K562 (cell line): Measurements from ENCODE around the gene MXI1. TPM values are rescaled to one million over a fixed set of nuclear protein-coding genes. Genes with fewer than 3 reads are reported as not detected.

ENCODE experiments used
- HIVEP1 ChIP-seq: fragments of 250-450 bp; sonication (Bioruptor Pico); IDR thresholded peaks from 2 replicates; pipeline ENCODE4 v1.4.0; 2020; ENCODE audit warnings: mild to moderate bottlenecking
- HNRNPK ChIP-seq: fragments of 200-400 bp; formaldehyde crosslinking; IDR thresholded peaks from one replicate; pipeline ENCODE4 v1.6.1; 2018; ENCODE audit warnings: mild to moderate bottlenecking, low read depth, low read length; ENCODE audit not compliant: poor library complexity, severe bottlenecking
- SP2 ChIP-seq: IDR thresholded peaks from 2 replicates; pipeline ENCODE4 v1.6.1; 2011; ENCODE audit warnings: mild to moderate bottlenecking, low read depth, low read length, moderate library complexity; ENCODE audit not compliant: poor library complexity, severe bottlenecking; ENCODE audit errors: extremely low read depth
- TCF7 ChIP-seq: sonication (generic); IDR thresholded peaks from 2 replicates; pipeline ENCODE4 v1.6.1; 2016; ENCODE audit warnings: antibody characterized with exemption, borderline replicate concordance
- ZBTB11 ChIP-seq, 3 experiments: fragments of 200-800 bp in 1 of 3; fragments of 250-450 bp in 1 of 3; fragments of 450-650 bp in 1 of 3; sonication (Bioruptor Pico) in 1 of 3; sonication (Bioruptor generic) in 1 of 3; formaldehyde crosslinking in 1 of 3; IDR thresholded peaks; 2 replicates each; pipeline versions ENCODE4 v1.6.1 to v1.8.0; 2016 to 2022; ENCODE audit warnings: mild to moderate bottlenecking in 2 of 3, missing genetic modification characterization in 2 of 3, missing compliant biosample characterization in 1 of 3, moderate library complexity in 1 of 3
- ZBTB40 ChIP-seq, 2 experiments: fragments of 450-650 bp in 1 of 2; sonication (generic) in 1 of 2; formaldehyde crosslinking in 1 of 2; IDR thresholded peaks; 2 replicates each; pipeline versions ENCODE4 v1.7.1 to v1.9.0; 2016 to 2022; ENCODE audit warnings: inconsistent platforms in 1 of 2, mild to moderate bottlenecking in 1 of 2, missing genetic modification reagents in 1 of 2
- polyA plus RNA-seq, 8 experiments: library from polyadenylated mRNA; depleted of rRNA in 4 of 8; stranded (reverse) in 5 of 8; unstranded in 3 of 8; fragments of >200 nt; fragmentation: Nextera tagmentation in 2 of 8; fragmentation: Illumina TruSeq in 1 of 8; extraction: Ambion mirVana in 2 of 8; extraction: Trizol in 1 of 8; gene quantifications; 2 replicates each; pipeline versions ENCODE4 v1.2.1 to v1.2.3, GENCODE V29; 2011 to 2014; ENCODE audit warnings: inconsistent platforms in 1 of 8, missing spikeins in 1 of 8
- total RNA-seq, 7 experiments: library from RNA; depleted of rRNA in 6 of 7; stranded (reverse); fragments of >200 nt in 6 of 7; fragmentation: Illumina TruSeq in 2 of 7; extraction: Trizol in 2 of 7; gene quantifications; 2 replicates each; pipeline versions ENCODE4 v1.2.1 to v1.2.3, GENCODE V29; 2011 to 2021; ENCODE audit warnings: low replicate concordance in 1 of 7
- TF ChIP-seq, protein P1 (sequence below): sonication (generic); formaldehyde crosslinking; IDR thresholded peaks from 2 replicates; pipeline ENCODE4 v1.8.0; 2022; ENCODE audit warnings: mild to moderate bottlenecking, missing genetic modification reagents, borderline replicate concordance

Gene MXI1
- total and polyA plus RNA-seq, 9 of the 15 experiments (the other 6 are each of a cell fraction or from before 2014, with no cell fraction given), result 9.1 to 23.7 (median 14.8) TPM

DNA sequence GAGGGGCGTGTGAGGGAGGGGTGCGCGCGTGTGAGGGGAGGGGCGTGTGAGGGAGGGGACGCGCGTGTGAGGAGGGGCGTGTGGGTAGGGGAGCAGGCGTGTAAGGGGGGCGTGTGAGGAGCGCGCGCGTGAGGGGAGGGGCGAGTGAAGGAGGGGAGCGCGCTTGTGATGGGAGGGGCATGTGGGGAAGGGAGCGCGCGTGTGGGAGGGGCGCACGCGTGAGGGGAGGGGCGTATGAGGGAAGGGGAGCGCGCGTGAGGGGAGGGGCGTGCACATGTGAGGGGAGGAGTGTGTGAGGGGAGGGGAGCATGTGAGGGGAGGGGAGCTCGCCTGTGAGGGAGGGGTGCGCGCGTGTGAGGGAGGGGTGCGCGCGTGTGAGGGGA, 19.1 kb downstream of the MXI1 start (continued):
- peak; percentile 46 for TF ChIP-seq HNRNPK
- TF ChIP-seq ZBTB11 (CRISPR knock-in tag; IDR thresholded peaks at IDR 0.05), result 0 out of 6 replicates have a peak, but pooled peaks of 1 of the 3 experiments have one; percentile 14
- TF ChIP-seq HIVEP1, result no peak
- no peak for TF ChIP-seq SP2
- no peak for TF ChIP-seq TCF7
- TF ChIP-seq, protein P1, sequence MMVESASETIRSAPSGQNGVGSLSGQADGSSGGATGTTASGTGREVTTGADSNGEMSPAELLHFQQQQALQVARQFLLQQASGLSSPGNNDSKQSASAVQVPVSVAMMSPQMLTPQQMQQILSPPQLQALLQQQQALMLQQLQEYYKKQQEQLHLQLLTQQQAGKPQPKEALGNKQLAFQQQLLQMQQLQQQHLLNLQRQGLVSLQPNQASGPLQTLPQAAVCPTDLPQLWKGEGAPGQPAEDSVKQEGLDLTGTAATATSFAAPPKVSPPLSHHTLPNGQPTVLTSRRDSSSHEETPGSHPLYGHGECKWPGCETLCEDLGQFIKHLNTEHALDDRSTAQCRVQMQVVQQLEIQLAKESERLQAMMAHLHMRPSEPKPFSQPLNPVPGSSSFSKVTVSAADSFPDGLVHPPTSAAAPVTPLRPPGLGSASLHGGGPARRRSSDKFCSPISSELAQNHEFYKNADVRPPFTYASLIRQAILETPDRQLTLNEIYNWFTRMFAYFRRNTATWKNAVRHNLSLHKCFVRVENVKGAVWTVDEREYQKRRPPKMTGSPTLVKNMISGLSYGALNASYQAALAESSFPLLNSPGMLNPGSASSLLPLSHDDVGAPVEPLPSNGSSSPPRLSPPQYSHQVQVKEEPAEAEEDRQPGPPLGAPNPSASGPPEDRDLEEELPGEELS, result no peak
- no peak for TF ChIP-seq ZBTB40 (IDR thresholded peaks at IDR 0.05)
- TF ChIP-seq ZBTB40 (CRISPR knock-in tag; IDR thresholded peaks at IDR 0.05), result no peak
